AG04450 (cell line): Measurements from ENCODE around the gene PPM1A. TPM values are rescaled to one million over a fixed set of nuclear protein-coding genes. Genes with fewer than 3 reads are reported as not detected.

Experiments used
- CTCF ChIA-PET: fragments of 300-600, 350-600 bp; formaldehyde crosslinking; extraction: SDS; loops from one replicate; lab custom pipeline; 2022; ENCODE audit warnings: antibody characterized with exemption, inconsistent platforms; lab: Charles Lee
- POLR2A ChIA-PET: fragments of 350-600 bp; formaldehyde crosslinking; extraction: SDS; loops from one replicate; lab custom pipeline; 2021; ENCODE audit warnings: antibody characterized with exemption, inconsistent platforms; lab: Yijun Ruan, JAX
- DNase-seq: peaks from one replicate; pipeline ENCODE4 v3.0.0-alpha.2; 2011; ENCODE audit warnings: low read depth, low spot score
- H3K27ac ChIP-seq: one replicate; pipeline ENCODE4 v1.5.1; 2012; ENCODE audit warnings: low read depth, low read length, control low read depth
- H3K27me3 ChIP-seq: one replicate; pipeline ENCODE4 v1.6.0; 2012; ENCODE audit warnings: low read length; ENCODE audit not compliant: control insufficient read depth, insufficient read depth
- H3K4me3 ChIP-seq: 2 replicates; pipeline ENCODE4 v1.5.1; 2011; ENCODE audit warnings: mild to moderate bottlenecking, low read depth, low read length, control low read depth
- H3K9me3 ChIP-seq: 2 replicates; pipeline ENCODE4 v1.5.1; 2012; ENCODE audit warnings: low read length; ENCODE audit not compliant: control insufficient read depth, insufficient read depth
- polyA plus RNA-seq: library from polyadenylated mRNA; depleted of rRNA; stranded (reverse); fragments of >200 nt; gene quantifications from 2 replicates; pipeline ENCODE4 v1.2.3, GENCODE V29; 2011
- TF ChIP-seq, protein P1 (sequence below): IDR thresholded peaks from 2 replicates; pipeline ENCODE4 v1.5.1; 2011; ENCODE audit warnings: low read depth, low read length, control low read depth, inconsistent platforms

The PPM1A gene
- polyA plus RNA-seq, 1 experiment: 44.1 TPM

DNA sequence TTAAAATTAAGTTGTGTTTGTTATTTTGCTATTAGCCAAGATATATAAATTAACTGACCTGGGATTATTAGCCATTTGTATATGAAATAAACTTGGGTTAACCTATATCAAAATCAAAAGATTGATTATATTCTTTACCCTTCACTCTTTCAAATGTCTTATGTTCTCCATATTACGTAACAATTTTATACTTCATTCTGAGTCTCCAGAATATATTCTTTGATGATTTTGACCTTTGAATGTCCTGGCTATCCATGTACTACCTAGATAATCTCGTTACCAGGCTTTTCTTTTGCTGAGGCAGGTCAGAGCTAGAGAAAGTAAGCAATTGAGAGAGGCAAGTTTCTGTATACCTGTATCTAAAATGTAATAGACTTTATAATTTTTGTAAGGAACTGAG, 3.6 kb downstream of the PPM1A start:
- TF ChIP-seq, protein P1, sequence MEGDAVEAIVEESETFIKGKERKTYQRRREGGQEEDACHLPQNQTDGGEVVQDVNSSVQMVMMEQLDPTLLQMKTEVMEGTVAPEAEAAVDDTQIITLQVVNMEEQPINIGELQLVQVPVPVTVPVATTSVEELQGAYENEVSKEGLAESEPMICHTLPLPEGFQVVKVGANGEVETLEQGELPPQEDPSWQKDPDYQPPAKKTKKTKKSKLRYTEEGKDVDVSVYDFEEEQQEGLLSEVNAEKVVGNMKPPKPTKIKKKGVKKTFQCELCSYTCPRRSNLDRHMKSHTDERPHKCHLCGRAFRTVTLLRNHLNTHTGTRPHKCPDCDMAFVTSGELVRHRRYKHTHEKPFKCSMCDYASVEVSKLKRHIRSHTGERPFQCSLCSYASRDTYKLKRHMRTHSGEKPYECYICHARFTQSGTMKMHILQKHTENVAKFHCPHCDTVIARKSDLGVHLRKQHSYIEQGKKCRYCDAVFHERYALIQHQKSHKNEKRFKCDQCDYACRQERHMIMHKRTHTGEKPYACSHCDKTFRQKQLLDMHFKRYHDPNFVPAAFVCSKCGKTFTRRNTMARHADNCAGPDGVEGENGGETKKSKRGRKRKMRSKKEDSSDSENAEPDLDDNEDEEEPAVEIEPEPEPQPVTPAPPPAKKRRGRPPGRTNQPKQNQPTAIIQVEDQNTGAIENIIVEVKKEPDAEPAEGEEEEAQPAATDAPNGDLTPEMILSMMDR: no peak
- ChIA-PET POLR2A (no interaction called here), CTCF (interaction anchor here (1.7 to 2.0 kb wide), 2 partner anchors 13 to 97 kb away, joined by 4 to 5 read pairs; no protein-coding TSS in a partner anchor)
- Histone ChIP-seq H3K27me3 (no peaks in the 10 kb centered on the region), H3K27ac (no peak overlapping the region), H3K4me3 (no peak overlapping the region), H3K9me3 (no peaks in the 10 kb centered on the region; the same call in 1 of the 2 replicates)
- no peak for DNase-seq

DNA sequence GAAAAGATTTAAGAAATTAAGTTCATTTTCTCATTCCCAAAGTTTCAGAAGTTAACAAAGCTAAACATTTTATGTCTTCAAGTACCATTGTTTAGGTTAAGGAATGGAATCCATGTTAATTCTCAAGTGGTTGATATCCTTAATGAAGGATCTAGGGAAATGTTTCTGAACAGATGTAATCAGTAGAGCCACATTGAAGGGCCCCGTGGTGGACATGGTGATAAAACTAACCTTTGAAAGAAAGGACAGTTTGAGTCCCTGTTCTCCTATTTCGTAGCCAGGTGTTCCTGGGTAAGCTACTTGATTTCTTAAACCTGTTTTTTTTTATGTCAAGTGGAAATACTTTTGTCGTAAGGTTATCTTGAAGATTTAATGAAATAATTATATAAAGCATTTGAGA, 4.6 kb downstream of the PPM1A start:
- H3K4me3 ChIP-seq: no peak overlapping the region
- no peaks in the 10 kb centered on the region for H3K27me3 ChIP-seq
- ChIA-PET CTCF (interaction anchor here (0.6 to 2.0 kb wide), 3 partner anchors 12 to 1032 kb away, joined by 3 to 5 read pairs (median 4); no protein-coding TSS in a partner anchor), POLR2A (no interaction called here)
- no peak overlapping the region for H3K27ac ChIP-seq
- no peak for DNase-seq
- TF ChIP-seq, protein P1: no peak
- H3K9me3 ChIP-seq: no peaks in the 10 kb centered on the region; the same call in 1 of the 2 replicates

GRCh38 chr14:60254176-60254575, 5.2 kb downstream of the PPM1A start:
- no peaks in the 10 kb centered on the region for H3K9me3 ChIP-seq
- POLR2A ChIA-PET: no interaction called here
- H3K27ac ChIP-seq: no peak overlapping the region
- TF ChIP-seq, protein P1: no peak
- CTCF ChIA-PET: interaction anchor here (0.7 kb wide), 1 partner anchor 250 kb away, joined by 4 read pairs; no protein-coding TSS in a partner anchor
- no peak overlapping the region for H3K4me3 ChIP-seq
- no peaks in the 10 kb centered on the region for H3K27me3 ChIP-seq
- DNase-seq: no peak

DNA sequence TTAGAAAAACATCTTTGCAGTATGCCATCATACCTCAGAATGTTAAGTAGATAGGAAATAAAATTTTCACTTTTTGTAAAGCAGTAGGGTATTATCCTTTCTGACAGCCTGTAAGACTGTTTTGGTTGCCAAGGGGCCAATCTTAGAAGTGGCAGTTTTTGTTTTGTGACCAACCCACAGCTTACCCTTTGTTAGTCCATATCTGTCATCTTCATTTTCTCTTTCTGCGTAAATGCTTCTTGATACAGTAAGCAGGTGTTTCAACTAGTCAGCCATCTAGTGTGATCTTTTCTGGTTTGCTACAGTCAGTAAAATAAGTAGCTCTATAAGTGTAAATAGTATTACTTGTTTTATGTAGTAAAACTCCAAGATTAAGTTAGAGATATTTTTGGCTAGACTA, 8.8 kb downstream of the PPM1A start:
- no peaks in the 10 kb centered on the region for H3K9me3 ChIP-seq
- POLR2A ChIA-PET: no interaction called here
- TF ChIP-seq, protein P1: no peak

DNA sequence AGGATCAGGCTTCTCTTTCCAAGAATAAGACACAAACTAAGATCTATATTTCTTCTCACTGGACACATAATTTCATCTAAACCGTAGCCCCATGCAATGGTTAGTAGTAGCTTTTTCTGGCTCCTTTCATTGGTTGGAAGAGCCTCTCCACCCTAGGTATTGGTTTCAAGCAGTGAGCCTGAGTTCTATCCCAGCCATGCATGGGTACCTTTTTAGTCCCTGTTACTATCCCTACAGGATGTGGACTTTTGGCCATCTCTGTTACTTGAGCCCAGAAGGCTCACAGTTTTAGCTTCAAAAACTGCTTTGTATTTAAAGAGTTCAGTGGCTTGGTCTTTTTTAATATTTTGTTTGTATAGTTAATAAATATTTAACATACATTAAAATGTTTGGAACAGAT, 16.1 kb downstream of the PPM1A start:
- POLR2A ChIA-PET: no interaction called here
- no peak overlapping the region for H3K27ac ChIP-seq
- no peaks in the 10 kb centered on the region for H3K9me3 ChIP-seq
- no peak overlapping the region for H3K4me3 ChIP-seq
- TF ChIP-seq, protein P1: no peak
- H3K27me3 ChIP-seq: no peaks in the 10 kb centered on the region
- CTCF ChIA-PET: interaction anchor here (0.8 to 1.9 kb wide), 2 partner anchors 21 to 35 kb away, joined by 3 to 7 read pairs; no protein-coding TSS in a partner anchor
- DNase-seq: no peak

More for the DNA sequence above, 8.8 kb downstream of the PPM1A start:
- no peaks in the 10 kb centered on the region for H3K27me3 ChIP-seq
- H3K4me3 ChIP-seq: no peak overlapping the region
- no peak for DNase-seq
- CTCF ChIA-PET: interaction anchor here (1.3 to 2.3 kb wide), 3 partner anchors 15 to 682 kb away, joined by 3 to 7 read pairs (median 3); partner anchors contain the start of gene CCDC175
- no peak overlapping the region for H3K27ac ChIP-seq
